Osteoblast (primary cell): ENCODE results near the gene SGF29. TPM values are rescaled to one million over a fixed set of nuclear protein-coding genes. Genes with fewer than 3 reads are reported as not detected.
A peak's percentile ranks its signal among the peaks of the same experiment; 100 is the strongest.

ENCODE experiments used
- DNase-seq: peaks from one replicate; pipeline ENCODE4 v3.0.0; 2011; ENCODE audit warnings: low spot score, mixed read lengths; ENCODE audit not compliant: insufficient read length; ENCODE audit errors: missing footprints
- H2AFZ ChIP-seq: 2 replicates; pipeline ENCODE4 v1.6.0; 2011; ENCODE audit warnings: mild to moderate bottlenecking, low read length
- H3K27ac ChIP-seq: 2 replicates; pipeline ENCODE4 v1.5.1; 2011; ENCODE audit warnings: mild to moderate bottlenecking, low read depth, low read length, moderate library complexity
- H3K27me3 ChIP-seq: 2 replicates; pipeline ENCODE4 v1.6.0; 2012; ENCODE audit warnings: mild to moderate bottlenecking, control low read depth, inconsistent platforms, low read length, moderate library complexity; ENCODE audit not compliant: insufficient read depth
- H3K36me3 ChIP-seq: 2 replicates; pipeline ENCODE4 v1.5.1; 2011; ENCODE audit warnings: mild to moderate bottlenecking, low read length, control low read depth, moderate library complexity; ENCODE audit not compliant: insufficient read depth
- H3K4me1 ChIP-seq: 2 replicates; pipeline ENCODE4 v1.5.1; 2011; ENCODE audit warnings: mild to moderate bottlenecking, low read length, control low read depth, moderate library complexity; ENCODE audit not compliant: insufficient read depth
- H3K4me2 ChIP-seq: 2 replicates; pipeline ENCODE4 v1.6.0; 2011; ENCODE audit warnings: mild to moderate bottlenecking, low read length; ENCODE audit not compliant: insufficient read depth
- H3K4me3 ChIP-seq: fragments of 200-600 bp; sonication (generic); 3 replicates; pipeline ENCODE4 v1.5.1; 2012; ENCODE audit warnings: mild to moderate bottlenecking, low read length, inconsistent platforms; ENCODE audit not compliant: insufficient read depth
- H3K79me2 ChIP-seq: 2 replicates; pipeline ENCODE4 v1.6.0; 2012; ENCODE audit warnings: mild to moderate bottlenecking, low read length, control low read depth, inconsistent platforms; ENCODE audit not compliant: insufficient read depth
- H3K9me3 ChIP-seq: 2 replicates; pipeline ENCODE4 v1.5.1; 2011; ENCODE audit warnings: low read depth, low read length, control low read depth
- H4K20me1 ChIP-seq: 2 replicates; pipeline ENCODE4 v1.6.0; 2012; ENCODE audit warnings: mild to moderate bottlenecking, low read length, control low read depth; ENCODE audit not compliant: insufficient read depth
- CTCF ChIP-seq: IDR thresholded peaks from 2 replicates; pipeline ENCODE4 v1.5.1; 2011; ENCODE audit warnings: mild to moderate bottlenecking, low read depth, low read length, moderate library complexity; ENCODE audit errors: extremely low read depth
- total RNA-seq: library from RNA; depleted of rRNA; stranded (reverse); fragments of >200 nt; gene quantifications from 2 replicates; pipeline ENCODE4 v1.2.3, GENCODE V29; 2012

SGF29 gene
- total RNA-seq, 1 donor = 13.4 TPM

- no peaks in the 10 kb centered on the region for H3K4me1 ChIP-seq
- no peak overlapping the region for H2AFZ ChIP-seq
- DNase-seq = no peak
- H3K27me3 ChIP-seq = peaks cover 4% of the 10 kb centered on the region
- H3K9me3 ChIP-seq = no peaks in the 10 kb centered on the region
- TF ChIP-seq CTCF = no peak
- no peaks in the 10 kb centered on the region for H4K20me1 ChIP-seq
- H3K79me2 ChIP-seq = no peaks in the 10 kb centered on the region
- H3K4me3 ChIP-seq = no peak overlapping the region
- no peak overlapping the region for H3K4me2 ChIP-seq
- H3K36me3 ChIP-seq = no peaks in the 10 kb centered on the region
- H3K27ac ChIP-seq = no peak overlapping the region
These were observed 48.8 kb downstream of the SGF29 start for GRCh38 chr16:28602529-28602928.

- Histone ChIP-seq H3K9me3 (no peaks in the 10 kb centered on the region), H3K4me2 (no peak overlapping the region), H3K27me3 (peaks cover 4% of the 10 kb centered on the region), H3K27ac (no peak overlapping the region), H4K20me1 (no peaks in the 10 kb centered on the region), H3K36me3 (no peaks in the 10 kb centered on the region), H2AFZ (no peak overlapping the region), H3K4me3 (no peak overlapping the region), H3K4me1 (no peaks in the 10 kb centered on the region), H3K79me2 (no peaks in the 10 kb centered on the region)
- no peak for TF ChIP-seq CTCF
- DNase-seq = peak; percentile 76
These were observed 49.9 kb downstream of the SGF29 start for GRCh38 chr16:28603381-28604185.

DNA sequence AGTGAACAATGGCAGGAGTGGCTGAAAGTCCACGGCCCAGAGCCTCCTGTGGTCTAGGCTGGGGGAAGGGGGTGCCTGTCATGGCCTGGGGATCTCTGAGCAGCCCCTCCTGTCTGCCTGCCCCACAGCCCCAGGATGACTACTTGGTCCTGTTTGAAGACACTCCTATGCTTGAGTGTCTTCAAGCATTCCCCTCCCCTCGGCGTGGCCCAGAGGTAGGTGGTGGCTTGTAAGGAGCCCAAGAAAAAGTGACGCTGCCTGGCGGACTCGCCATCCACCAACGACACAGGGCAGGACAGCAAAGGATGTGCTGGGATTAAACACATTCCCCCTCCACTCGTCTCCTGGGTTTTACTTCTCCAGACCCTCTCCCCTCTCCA lies 50.5 kb downstream of the SGF29 start:
- Histone ChIP-seq H2AFZ (no peak overlapping the region), H3K4me2 (no peak overlapping the region), H3K79me2 (no peaks in the 10 kb centered on the region), H3K4me3 (no peak overlapping the region), H3K9me3 (no peaks in the 10 kb centered on the region), H3K36me3 (no peaks in the 10 kb centered on the region), H3K27ac (no peak overlapping the region), H3K27me3 (peaks cover 4% of the 10 kb centered on the region), H4K20me1 (no peaks in the 10 kb centered on the region), H3K4me1 (no peaks in the 10 kb centered on the region)
- no peak for TF ChIP-seq CTCF
- no peak for DNase-seq

- no peak overlapping the region for H2AFZ ChIP-seq
- no peak overlapping the region for H3K27ac ChIP-seq
- H3K36me3 ChIP-seq = no peaks in the 10 kb centered on the region
- H3K4me2 ChIP-seq = no peak overlapping the region
- H3K27me3 ChIP-seq = peaks cover 4% of the 10 kb centered on the region
- no peaks in the 10 kb centered on the region for H3K79me2 ChIP-seq
- peak; percentile 80 for DNase-seq
- no peaks in the 10 kb centered on the region for H3K4me1 ChIP-seq
- H4K20me1 ChIP-seq = no peaks in the 10 kb centered on the region
- no peak overlapping the region for H3K4me3 ChIP-seq
- H3K9me3 ChIP-seq = no peaks in the 10 kb centered on the region
- no peak for TF ChIP-seq CTCF
These were observed 52.8 kb downstream of the SGF29 start for GRCh38 chr16:28606291-28607115.
